Bone marrow (tissue), 2 donors: ENCODE results near the gene KLK7.
"Not testable (repeated sequence)": the region's sequence is repeated elsewhere in the genome, so short reads cannot be mapped to it uniquely, and the experiment has no call there.

Source experiments
- DNase-seq, 2 donors: peaks; one replicate each; lab custom pipeline; 2025; lab: John Stamatoyannopoulos, UW

Gene KLK7

GRCh38 chr19:51010066-51010795 is 26.5 kb upstream of the KLK7 start:
- no peak for DNase-seq

GRCh38 chr19:51009061-51009891 is 25.6 kb upstream of the KLK7 start:
- no peak for DNase-seq

DNA sequence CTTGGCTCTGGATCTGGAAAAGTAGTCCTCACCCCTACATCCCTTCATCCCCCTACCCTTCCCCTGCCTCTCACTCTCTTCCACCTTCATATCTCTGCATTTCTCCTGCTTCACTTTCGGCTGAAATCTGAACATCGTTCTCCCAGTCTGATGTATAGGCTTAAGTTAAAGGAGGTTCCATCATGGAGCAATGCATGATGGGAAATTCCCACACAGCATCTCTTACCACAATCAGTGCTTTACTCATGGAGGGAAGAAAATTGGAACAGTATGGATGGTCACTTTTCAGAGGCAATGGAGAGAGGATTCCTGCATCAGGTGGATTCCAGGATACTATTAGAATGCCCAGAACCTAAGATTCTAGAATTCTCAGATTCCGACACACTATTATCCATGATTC is 23.8 kb upstream of the KLK7 start:
- DNase-seq, result no peak

DNA sequence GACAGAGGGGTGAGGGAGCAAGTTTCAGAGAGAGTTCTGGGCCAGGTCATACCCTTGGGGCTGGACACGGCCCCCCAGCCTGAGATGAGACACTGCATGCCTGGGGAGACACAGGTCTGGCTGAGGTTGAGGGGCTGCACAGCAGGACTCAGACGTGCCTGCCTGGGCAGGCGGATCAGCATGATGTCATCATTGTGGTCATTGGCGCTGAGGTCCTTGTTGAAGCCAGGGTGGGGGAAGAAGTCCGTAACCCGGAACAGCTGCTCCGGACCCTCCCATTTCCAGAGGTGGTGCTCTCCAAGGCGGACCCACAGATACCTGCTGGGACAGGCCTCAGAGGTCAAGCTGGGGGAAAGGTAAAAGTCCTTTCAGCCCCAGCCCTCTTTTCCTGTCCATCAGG is 22.7 kb upstream of the KLK7 start:
- DNase-seq, result no peak

DNA sequence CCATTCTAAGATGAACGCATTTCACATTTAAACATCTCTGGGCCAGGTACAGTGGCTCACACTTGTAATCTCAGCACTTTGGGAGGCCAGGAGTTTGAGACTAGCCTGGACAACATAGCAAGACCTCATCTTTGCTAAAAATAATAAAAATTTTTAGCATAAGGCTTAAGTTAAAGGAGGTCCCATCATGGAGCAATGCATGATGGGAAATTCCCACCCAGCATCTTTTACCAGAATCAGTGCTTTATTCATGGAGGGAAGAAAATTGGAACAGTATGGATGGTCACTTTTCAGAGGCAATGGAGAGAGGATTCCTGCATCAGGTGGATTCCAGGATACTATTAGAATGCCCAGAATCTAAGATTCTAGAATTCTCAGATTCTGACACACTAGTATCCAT is 21.5 kb upstream of the KLK7 start:
- DNase-seq, result no peak

GRCh38 chr19:51003316-51003715 is 19.6 kb upstream of the KLK7 start:
- DNase-seq, result no peak

GRCh38 chr19:51002542-51003311 is 19.0 kb upstream of the KLK7 start:
- no peak for DNase-seq

DNA sequence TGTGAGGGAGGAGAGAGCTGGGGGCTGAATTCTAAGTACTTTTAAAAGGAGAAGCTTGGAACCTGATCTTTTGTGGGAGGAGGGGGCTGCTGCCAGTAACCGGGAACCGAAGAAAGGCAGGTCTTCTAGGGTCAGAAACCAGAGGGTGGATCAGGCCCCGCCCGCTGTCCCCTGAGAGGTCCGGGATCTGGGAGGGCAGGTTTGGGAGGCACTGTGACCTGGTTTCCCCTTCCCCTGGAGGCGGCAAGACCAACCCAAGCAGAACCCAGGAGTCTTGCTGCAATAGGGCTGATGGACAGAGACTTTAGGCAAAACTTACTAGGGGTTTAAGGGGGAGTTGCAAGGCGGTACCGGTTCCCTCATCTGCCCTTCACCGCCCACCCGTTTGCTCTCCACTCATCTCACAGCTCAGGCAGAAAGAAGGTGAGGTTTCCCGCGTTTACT is 18.4 kb upstream of the KLK7 start:
- no peak for DNase-seq

GRCh38 chr19:51001515-51001914 is 17.8 kb upstream of the KLK7 start, which contains the start of gene KLK8:
Gene KLK8, minus strand, starts transcription at chr19:51001604. Its CDS starts 437 bp downstream, at chr19:51001167.
- no peak for DNase-seq

DNA sequence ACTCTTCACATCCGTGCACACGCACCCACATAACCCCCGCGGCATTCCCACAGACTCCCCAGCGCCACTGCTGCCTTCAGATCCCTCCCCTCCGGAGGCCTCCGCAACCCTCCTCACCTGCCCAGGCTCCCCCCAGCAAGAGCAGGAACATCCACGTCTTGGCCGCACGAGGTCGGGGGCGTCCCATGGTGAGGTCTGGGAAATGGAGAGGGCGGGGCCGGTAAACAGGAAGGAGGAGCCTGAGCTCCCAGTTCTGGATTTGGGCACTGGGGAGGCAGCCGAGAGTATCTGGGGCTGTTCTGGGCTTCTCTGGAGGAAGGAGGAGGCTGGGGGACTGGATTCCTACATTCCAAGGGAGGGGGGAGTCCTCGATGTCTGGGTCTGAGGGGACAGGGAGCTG is 17.3 kb upstream of the KLK7 start:
- no peak for DNase-seq

- DNase-seq, result no peak
These were observed 16.7 kb upstream of the KLK7 start for GRCh38 chr19:51000426-51000825.

DNA sequence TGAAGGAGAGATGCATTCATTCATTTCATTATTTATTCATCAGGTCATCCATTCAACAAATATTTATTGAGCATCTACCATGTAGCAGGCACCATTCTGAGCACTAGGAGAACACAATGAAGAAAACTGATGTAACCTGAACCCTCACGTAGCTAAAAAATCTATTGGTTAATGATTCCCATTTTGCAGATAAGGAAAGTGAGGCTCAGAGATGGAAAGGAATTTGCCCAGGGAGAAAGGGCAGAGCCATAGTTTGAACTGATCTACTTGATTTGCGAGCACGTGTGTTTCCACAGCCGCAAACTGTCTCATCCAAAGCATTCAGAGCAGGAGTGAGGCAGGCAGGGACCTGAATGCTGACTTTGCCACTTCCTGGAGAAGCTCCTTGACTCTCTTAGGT is 15.0 kb upstream of the KLK7 start:
- no peak for DNase-seq

DNA sequence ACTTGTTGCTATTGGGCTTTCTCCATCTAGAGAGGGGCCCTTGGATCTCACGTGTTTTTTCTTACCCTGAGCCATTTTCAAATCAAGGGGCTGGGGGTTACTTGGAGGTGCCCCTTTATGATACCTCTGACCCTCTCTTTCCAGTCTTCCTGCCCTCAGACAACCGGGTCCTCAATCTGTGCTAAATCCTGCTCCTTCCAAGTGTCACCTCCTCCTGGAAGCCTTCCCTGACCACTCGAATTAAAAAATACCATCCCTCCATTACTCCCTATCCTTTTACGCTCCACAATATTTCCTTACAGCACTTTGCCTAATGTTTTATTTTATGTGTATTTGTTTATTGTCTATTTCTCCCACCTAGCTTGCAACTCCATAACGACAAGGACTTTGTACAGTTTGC is 14.3 kb upstream of the KLK7 start:
- no peak for DNase-seq

GRCh38 chr19:50994129-50994528 is 10.4 kb upstream of the KLK7 start:
- no peak for DNase-seq

DNA sequence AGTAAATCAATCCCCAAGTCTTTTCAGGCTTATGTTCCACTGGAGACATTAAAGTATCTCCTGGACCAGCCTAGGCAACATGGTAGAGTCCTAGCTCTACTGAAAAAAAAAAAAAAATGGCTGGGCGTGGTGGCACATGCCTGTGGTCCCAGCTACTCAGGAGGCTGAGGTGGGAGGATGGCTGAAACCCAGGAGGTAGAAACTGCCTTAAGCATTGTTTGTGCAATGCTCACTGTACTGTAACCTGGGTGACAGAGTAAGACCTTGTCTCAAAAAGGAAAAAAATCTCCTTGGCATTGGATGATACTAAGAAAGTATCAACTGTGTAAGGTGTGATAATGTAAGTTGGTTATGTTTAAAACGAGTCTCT is 8.9 kb upstream of the KLK7 start:
- no peak for DNase-seq

- DNase-seq, result not testable (repeated sequence)
These were observed 699 bp upstream of the KLK7 start for GRCh38 chr19:50984416-50984815.

DNA sequence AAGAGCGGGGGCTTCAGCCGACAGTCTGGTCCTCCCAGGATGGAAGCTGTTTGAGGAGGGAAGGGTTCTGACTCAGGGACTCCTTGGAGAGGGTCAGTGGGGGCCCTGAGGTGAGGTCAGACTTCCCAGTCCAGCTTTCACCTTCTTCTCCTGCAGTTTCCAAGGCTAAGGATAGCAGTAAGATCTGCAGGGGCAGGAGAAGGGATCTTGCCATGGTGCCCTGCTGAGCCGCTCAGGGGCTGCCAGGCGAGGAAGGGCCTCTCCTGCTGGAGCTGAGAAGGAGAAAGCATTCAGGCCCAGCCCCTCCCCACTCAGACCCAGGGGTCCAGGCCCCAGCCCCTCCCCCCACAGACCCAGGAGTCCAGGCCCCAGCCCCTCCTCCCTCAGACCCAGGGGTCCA is 1.5 kb downstream of the KLK7 start:
- DNase-seq, result no peak

GRCh38 chr19:50981587-50982146 is 2.0 kb downstream of the KLK7 start:
- DNase-seq, result no peak

DNA sequence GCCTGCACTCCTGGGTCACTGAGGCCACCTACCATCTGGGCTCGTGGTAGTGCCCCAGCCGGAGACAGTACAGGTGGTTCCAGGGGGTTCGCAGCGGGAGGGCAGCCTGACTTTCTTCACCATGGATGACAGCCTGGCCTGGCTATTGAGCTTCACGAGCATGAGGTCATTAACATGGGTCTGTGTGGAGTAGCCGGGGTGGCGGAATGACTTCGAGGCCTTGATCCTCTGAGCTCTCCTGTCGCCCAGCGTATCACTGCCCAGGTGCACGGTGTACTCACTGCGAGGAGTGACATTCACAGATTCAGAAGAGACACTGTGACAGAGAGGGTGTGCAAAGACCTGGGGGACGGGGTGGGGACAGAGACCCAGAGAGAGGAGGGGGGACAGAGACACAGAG is 3.5 kb downstream of the KLK7 start:
- no peak for DNase-seq

DNA sequence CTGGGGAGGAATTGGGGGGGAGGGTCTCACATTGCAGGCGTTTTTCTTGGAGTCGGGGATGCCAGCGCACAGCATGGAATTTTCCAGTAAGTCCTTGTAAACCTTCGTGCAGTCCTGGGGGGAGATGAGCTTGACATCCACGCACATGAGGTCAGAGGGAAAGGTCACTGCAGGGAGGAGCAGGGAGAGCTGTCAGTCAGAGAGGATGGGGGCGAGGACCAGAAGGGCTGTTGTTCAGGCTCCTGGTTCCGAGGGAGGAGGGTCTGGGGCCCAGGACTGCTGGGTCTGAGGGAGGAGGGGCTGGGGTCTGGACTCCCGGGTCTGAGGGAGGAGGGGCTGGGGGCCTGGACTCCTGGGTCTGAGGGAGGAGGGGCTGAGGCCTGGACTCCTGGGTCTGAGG is 4.0 kb downstream of the KLK7 start:
- no peak for DNase-seq

DNA sequence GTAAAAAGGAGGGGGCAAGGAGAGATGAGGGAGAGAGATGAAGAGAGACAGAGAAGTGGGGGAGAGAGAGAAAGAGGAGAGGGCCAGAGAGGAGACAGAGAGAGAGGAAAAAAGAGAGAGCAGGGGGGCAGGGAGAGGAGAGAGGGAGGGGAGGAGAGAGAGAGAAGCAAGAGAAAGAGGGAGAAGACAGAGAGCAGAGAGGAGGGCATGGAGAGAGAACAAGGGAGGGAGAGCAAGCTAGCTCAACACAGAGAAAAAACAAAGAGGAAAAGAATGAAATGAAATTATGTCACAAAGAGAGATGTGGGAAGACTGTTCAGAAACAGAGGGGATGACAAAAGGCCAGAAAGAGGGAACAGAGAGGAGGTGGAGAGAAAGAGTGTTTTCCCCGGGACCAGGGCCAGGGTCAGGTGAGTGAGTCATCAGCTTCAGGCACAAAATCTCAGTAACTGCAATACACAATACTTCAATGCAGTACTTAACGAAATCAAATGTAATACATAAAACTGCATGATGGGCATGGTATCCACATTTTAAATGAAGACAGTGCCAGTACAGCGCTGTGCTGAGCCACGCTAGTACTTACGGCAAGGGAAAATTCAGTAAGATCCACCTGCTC is 4.8 kb downstream of the KLK7 start:
- no peak for DNase-seq

GRCh38 chr19:50977626-50978025 is 6.1 kb downstream of the KLK7 start:
- no peak for DNase-seq
